H1 (cell line): Measurements from ENCODE around the gene FOXM1. TPM values are rescaled to one million over a fixed set of nuclear protein-coding genes. Genes with fewer than 3 reads are reported as not detected.
A peak's percentile ranks its signal among the peaks of the same experiment; 100 is the strongest.

ENCODE experiments used
- CTCF ChIA-PET: fragments of 300-600 bp; sonication (Branson Sonifier 250); formaldehyde crosslinking; loops from one replicate; lab custom pipeline; 2021; ENCODE audit not compliant: partially characterized antibody; lab: Charles Lee
- POLR2A ChIA-PET: fragments of 300-600 bp; sonication (Branson Sonifier 250); formaldehyde crosslinking; loops from one replicate; lab custom pipeline; 2021; ENCODE audit warnings: inconsistent platforms; ENCODE audit not compliant: partially characterized antibody; lab: Charles Lee
- DNase-seq, 2 experiments: peaks; one replicate each; pipeline versions ENCODE4 v3.0.0 to v3.0.0-alpha.2; 2010 to 2022; ENCODE audit warnings: low spot score in 2 of 2, low read depth in 1 of 2, mixed read lengths in 1 of 2
- FAIRE-seq: peaks from 2 replicates; lab custom pipeline; 2011; peaks lifted over from hg19 to GRCh38; lab: Jason Lieb, UNC
- H2AFZ ChIP-seq: 2 replicates; pipeline ENCODE4 v1.8.1; 2012; ENCODE audit warnings: low read length, inconsistent platforms
- H2AK5ac ChIP-seq: 2 replicates; pipeline ENCODE4 v1.6.1; 2013; ENCODE audit warnings: low read depth, low read length
- H2BK120ac ChIP-seq: replicated peaks from 2 replicates; pipeline ENCODE3; 2013; ENCODE audit warnings: low read depth, low read length, inconsistent platforms
- H2BK12ac ChIP-seq: 2 replicates; pipeline ENCODE4 v1.6.1; 2013; ENCODE audit warnings: low read depth, low read length
- H2BK15ac ChIP-seq: 2 replicates; pipeline ENCODE4 v1.6.1; 2013; ENCODE audit warnings: low read length
- H2BK20ac ChIP-seq: 2 replicates; pipeline ENCODE4 v1.6.1; 2013; ENCODE audit warnings: low read length
- H2BK5ac ChIP-seq: 2 replicates; pipeline ENCODE4 v1.6.1; 2013; ENCODE audit warnings: low read depth, low read length
- H3K14ac ChIP-seq: 2 replicates; pipeline ENCODE4 v1.6.1; 2013; ENCODE audit warnings: inconsistent platforms; ENCODE audit not compliant: insufficient read length
- H3K18ac ChIP-seq: 2 replicates; pipeline ENCODE4 v1.6.1; 2013; ENCODE audit warnings: low read length; ENCODE audit errors: extremely low read depth
- H3K23ac ChIP-seq: 2 replicates; pipeline ENCODE4 v1.6.1; 2013; ENCODE audit warnings: inconsistent platforms; ENCODE audit not compliant: insufficient read length
- H3K23me2 ChIP-seq: 2 replicates; pipeline ENCODE4 v1.6.1; 2013; ENCODE audit warnings: low read depth, low read length
- H3K27ac ChIP-seq: 2 replicates; pipeline ENCODE4 v1.6.1; 2011; ENCODE audit warnings: low read depth, low read length, inconsistent platforms
- H3K27me3 ChIP-seq, 4 experiments: replicated peaks in 1 of 4; 1 replicate in 1 of 4; 2 replicates in 3 of 4; pipeline versions ENCODE4 v1.6.1 to v1.8.1; 2011 to 2013; ENCODE audit warnings: low read length in 3 of 4, mild to moderate bottlenecking in 3 of 4, inconsistent platforms in 2 of 4, mixed read lengths in 2 of 4, moderate library complexity in 1 of 4; ENCODE audit not compliant: control insufficient read depth in 3 of 4, insufficient read depth in 3 of 4; ENCODE audit errors: extremely low read depth in 1 of 4
- H3K36me3 ChIP-seq, 4 experiments: 2 replicates each; pipeline versions ENCODE4 v1.6.1 to v1.8.1; 2011 to 2013; ENCODE audit warnings: mild to moderate bottlenecking in 4 of 4, low read length in 3 of 4, moderate library complexity in 2 of 4, control low read depth in 1 of 4, inconsistent platforms in 1 of 4; ENCODE audit not compliant: insufficient read depth in 4 of 4, control insufficient read depth in 2 of 4
- H3K4ac ChIP-seq: replicated peaks from 2 replicates; pipeline ENCODE3; 2013; ENCODE audit warnings: low read length, low read depth, mixed read lengths, inconsistent platforms; ENCODE audit not compliant: insufficient read length
- H3K4me1 ChIP-seq, 4 experiments: replicated peaks in 1 of 4; 1 replicate in 1 of 4; 2 replicates in 3 of 4; pipeline versions ENCODE4 v1.6.1 to v1.8.1; 2011 to 2013; ENCODE audit warnings: low read length in 3 of 4, inconsistent platforms in 2 of 4, mixed read lengths in 1 of 4; ENCODE audit not compliant: insufficient read depth in 4 of 4, control insufficient read depth in 3 of 4
- H3K4me2 ChIP-seq, 2 experiments: 2 replicates each; pipeline versions ENCODE4 v1.6.1 to v1.8.1; 2011 to 2013; ENCODE audit warnings: low read depth in 2 of 2, low read length in 2 of 2, control low read depth in 1 of 2, inconsistent platforms in 1 of 2, mild to moderate bottlenecking in 1 of 2; ENCODE audit not compliant: insufficient read depth in 1 of 2
- H3K4me3 ChIP-seq, 4 experiments: fragments of 200-600, 300-600 bp in 1 of 4; sonication (generic), shearing (Covaris generic), sonication (Bioruptor Twin) in 1 of 4; 2 replicates each; pipeline versions ENCODE4 v1.5.1 to v1.8.1; 2011 to 2016; ENCODE audit warnings: low read length in 4 of 4, low read depth in 3 of 4, control low read depth in 2 of 4, inconsistent platforms in 2 of 4, mild to moderate bottlenecking in 2 of 4, mixed read lengths in 1 of 4, moderate library complexity in 1 of 4; ENCODE audit not compliant: insufficient read depth in 2 of 4; ENCODE audit errors: extremely low read depth in 1 of 4
- H3K56ac ChIP-seq: replicated peaks from 2 replicates; pipeline ENCODE3; 2013; ENCODE audit warnings: low read depth, mild to moderate bottlenecking, mixed read lengths, low read length, inconsistent platforms; ENCODE audit not compliant: insufficient read length
- H3K79me1 ChIP-seq: 2 replicates; pipeline ENCODE4 v1.6.1; 2013; ENCODE audit warnings: low read depth, low read length, control low read depth
- H3K79me2 ChIP-seq, 2 experiments: 2 replicates each; pipeline versions ENCODE4 v1.6.1 to v1.8.1; 2012 to 2013; ENCODE audit warnings: low read length in 2 of 2, mild to moderate bottlenecking in 2 of 2, inconsistent platforms in 1 of 2; ENCODE audit not compliant: insufficient read depth in 2 of 2, control insufficient read depth in 1 of 2
- H3K9ac ChIP-seq, 4 experiments: replicated peaks in 1 of 4; 1 replicate in 1 of 4; 2 replicates in 3 of 4; pipeline versions ENCODE4 v1.6.1 to v1.8.1; 2011 to 2013; ENCODE audit warnings: low read depth in 3 of 4, low read length in 3 of 4, control low read depth in 2 of 4, mild to moderate bottlenecking in 2 of 4, moderate library complexity in 2 of 4, inconsistent platforms in 1 of 4; ENCODE audit errors: extremely low read depth in 1 of 4
- H3K9me3 ChIP-seq, 2 experiments: 2 replicates each; pipeline versions ENCODE4 v1.6.1 to v1.8.1; 2012 to 2013; ENCODE audit warnings: mild to moderate bottlenecking in 2 of 2, moderate library complexity in 2 of 2, control low read depth in 1 of 2, inconsistent platforms in 1 of 2, low read depth in 1 of 2, low read length in 1 of 2, mixed read lengths in 1 of 2; ENCODE audit not compliant: insufficient read depth in 2 of 2
- H4K20me1 ChIP-seq, 2 experiments: replicated peaks in 1 of 2; 2 replicates each; pipeline versions ENCODE3 to v1.8.1; 2011 to 2013; ENCODE audit warnings: inconsistent platforms in 2 of 2, low read length in 2 of 2, mild to moderate bottlenecking in 1 of 2; ENCODE audit not compliant: insufficient read depth in 2 of 2, control insufficient read depth in 1 of 2
- H4K5ac ChIP-seq: 2 replicates; pipeline ENCODE4 v1.6.1; 2013; ENCODE audit warnings: low read length, low read depth, mixed read lengths, inconsistent platforms; ENCODE audit not compliant: insufficient read length
- H4K8ac ChIP-seq: 2 replicates; pipeline ENCODE4 v1.8.0; 2013; ENCODE audit warnings: mild to moderate bottlenecking, moderate library complexity, low read length, inconsistent platforms; ENCODE audit not compliant: insufficient read depth; ENCODE audit errors: extremely low read depth
- H4K91ac ChIP-seq: replicated peaks from 2 replicates; pipeline ENCODE3; 2013; ENCODE audit warnings: low read length, mixed read lengths, inconsistent platforms; ENCODE audit not compliant: insufficient read length
- FOSL1 ChIP-seq: IDR thresholded peaks from 2 replicates; pipeline ENCODE4 v1.6.1; 2011; ENCODE audit warnings: mild to moderate bottlenecking, low read depth, low read length, moderate library complexity; ENCODE audit not compliant: insufficient read depth
- RXRA ChIP-seq: IDR thresholded peaks from 2 replicates; pipeline ENCODE4 v1.6.1; 2011; ENCODE audit warnings: low read depth, mild to moderate bottlenecking, low read length, moderate library complexity; ENCODE audit not compliant: insufficient read depth
- SP2 ChIP-seq: IDR thresholded peaks from 2 replicates; pipeline ENCODE4 v1.6.1; 2012; ENCODE audit warnings: mild to moderate bottlenecking, low read length, inconsistent platforms
- SUZ12 ChIP-seq: fragments of 200-600 bp; sonication (generic); IDR thresholded peaks from 2 replicates; pipeline ENCODE4 v1.6.1; 2012; ENCODE audit warnings: mild to moderate bottlenecking, inconsistent platforms, low read length, moderate library complexity, mixed read lengths
- WGBS, 2 experiments: shearing (Covaris generic) in 1 of 2; methylation state at CpG; one replicate each; pipeline versions ENCODE4 v1.1.6 to v1.1.7; 2013 to 2015; ENCODE audit warnings: low lambda C conversion rate in 2 of 2, mixed read lengths in 2 of 2, inconsistent platforms in 1 of 2, low coverage in 1 of 2, missing lambda C conversion rate in 1 of 2; ENCODE audit not compliant: insufficient replicate concordance in 2 of 2, insufficient coverage in 1 of 2, insufficient read length in 1 of 2; ENCODE audit errors: extremely low coverage in 1 of 2, missing lambda C conversion rate in 1 of 2; 5-methylcytosine and 5-hydroxymethylcytosine counted together
- polyA plus RNA-seq, 7 experiments: library from polyadenylated mRNA; depleted of rRNA in 3 of 7; stranded (reverse) in 5 of 7; unstranded in 2 of 7; fragments of >200 nt in 5 of 7; fragments of 200-250 nt in 2 of 7; gene quantifications; 1 replicate in 5 of 7; 2 replicates in 1 of 7; 4 replicates in 1 of 7; pipeline versions ENCODE4 v1.2.1 to v1.2.3, GENCODE V29; 2011 to 2013; ENCODE audit warnings: missing spikeins in 2 of 7, mixed read lengths in 2 of 7
- total RNA-seq: library from RNA; stranded (reverse); fragmentation: NEBNext Ultra II Directional; extraction: Animal tissue kit (Norgen Biotek cat#: 25700); gene quantifications from 2 replicates; pipeline ENCODE4 v1.2.1, GENCODE V29; 2021
- TF ChIP-seq, protein P1 (sequence below): IDR thresholded peaks from 2 replicates; pipeline ENCODE4 v1.6.1; 2012; ENCODE audit warnings: low read length, inconsistent platforms

Gene FOXM1
- total and polyA plus RNA-seq, 2 of the 8 experiments (the other 6 are each of a cell fraction or from before 2014, with no cell fraction given): 58.1 to 121 TPM

DNA sequence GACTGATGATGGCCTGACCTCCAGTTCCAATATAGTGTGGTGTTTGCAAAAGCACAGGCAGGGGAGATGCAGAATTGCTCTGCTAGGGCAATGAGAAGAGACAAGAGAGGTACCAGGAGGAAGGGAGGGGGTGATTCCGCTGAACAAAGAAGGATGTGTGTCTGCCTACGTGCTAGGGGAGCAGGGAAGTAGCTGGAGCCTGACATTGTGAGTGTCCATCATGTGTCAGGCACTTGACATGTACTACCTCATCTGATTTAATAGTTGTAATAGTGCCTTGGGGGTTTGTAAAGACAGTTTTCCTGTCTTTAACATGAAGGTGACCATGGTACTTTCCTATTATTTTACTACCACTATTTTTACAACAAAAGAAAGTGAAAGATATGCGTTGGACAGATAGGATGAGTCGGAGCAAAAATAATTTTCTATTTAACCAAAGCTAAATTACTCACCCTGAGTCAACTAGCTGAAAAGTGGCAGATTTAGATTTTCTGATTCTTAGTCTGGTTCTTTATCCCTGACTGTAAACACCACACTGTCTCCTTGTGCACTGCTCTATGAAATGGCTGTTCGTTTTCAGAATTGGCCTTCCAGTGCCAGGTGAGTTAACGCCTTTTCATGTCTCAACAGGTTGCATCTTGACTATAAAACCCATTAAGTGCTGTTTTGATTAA, 48.5 kb upstream of the FOXM1 start:
- H2BK15ac ChIP-seq: no peak overlapping the region
- no peaks in the 10 kb centered on the region for H3K9me3 ChIP-seq
- no peaks in the 10 kb centered on the region for H3K79me2 ChIP-seq
- ChIA-PET POLR2A (interaction anchor here (0.6 to 1.5 kb wide), 3 partner anchors 30 to 301 kb away, joined by 3 read pairs; no protein-coding TSS in a partner anchor), CTCF (interaction anchor here (0.6 to 1.7 kb wide), 9 partner anchors 9 to 1346 kb away, joined by 3 to 7 read pairs (median 3); no protein-coding TSS in a partner anchor)
- H2BK5ac ChIP-seq: 0 out of 2 replicates have a peak overlapping the region, but pooled peaks have one; percentile 66
- H3K79me1 ChIP-seq: no peaks in the 10 kb centered on the region; the same call in 1 of the 2 replicates
- no peak overlapping the region for H3K14ac ChIP-seq
- H3K4me2 ChIP-seq: no peak overlapping the region
- DNase-seq (no peak), FAIRE-seq (no peak)
- 85% methylated on average over 6 of the region's 6 CpGs; no CpG with 5 or more reads in 1 of the 2 experiments for WGBS, 2 experiments
- H3K36me3 ChIP-seq: peaks cover 0 to 4% (median 0%) of the 10 kb centered on the region in 4 experiments; a peak in 3 of 8 replicates
- H4K5ac ChIP-seq: no peak overlapping the region
- H3K4ac ChIP-seq: no peak overlapping the region
- H3K23me2 ChIP-seq: no peaks in the 10 kb centered on the region
- H2AK5ac ChIP-seq: peak overlapping the region; percentile 92; the same call in 1 of the 2 replicates
- no peak overlapping the region for H2BK120ac ChIP-seq
- no peak overlapping the region for H3K56ac ChIP-seq
- H3K9ac ChIP-seq: no peak overlapping the region
- H3K4me1 ChIP-seq: peaks cover 0 to 7% (median 2%) of the 10 kb centered on the region in 4 experiments; a peak in 5 of 7 replicates
- no peak overlapping the region; the same call in 1 of the 2 replicates for H3K18ac ChIP-seq
- TF ChIP-seq SUZ12 (no peak), RXRA (no peak), FOSL1 (no peak), SP2 (no peak)
- TF ChIP-seq, protein P1, sequence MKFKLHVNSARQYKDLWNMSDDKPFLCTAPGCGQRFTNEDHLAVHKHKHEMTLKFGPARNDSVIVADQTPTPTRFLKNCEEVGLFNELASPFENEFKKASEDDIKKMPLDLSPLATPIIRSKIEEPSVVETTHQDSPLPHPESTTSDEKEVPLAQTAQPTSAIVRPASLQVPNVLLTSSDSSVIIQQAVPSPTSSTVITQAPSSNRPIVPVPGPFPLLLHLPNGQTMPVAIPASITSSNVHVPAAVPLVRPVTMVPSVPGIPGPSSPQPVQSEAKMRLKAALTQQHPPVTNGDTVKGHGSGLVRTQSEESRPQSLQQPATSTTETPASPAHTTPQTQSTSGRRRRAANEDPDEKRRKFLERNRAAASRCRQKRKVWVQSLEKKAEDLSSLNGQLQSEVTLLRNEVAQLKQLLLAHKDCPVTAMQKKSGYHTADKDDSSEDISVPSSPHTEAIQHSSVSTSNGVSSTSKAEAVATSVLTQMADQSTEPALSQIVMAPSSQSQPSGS: no peak
- no peak overlapping the region for H4K8ac ChIP-seq
- H3K27me3 ChIP-seq: no peaks in the 10 kb centered on the region
- no peak overlapping the region for H3K23ac ChIP-seq
- no peaks in the 10 kb centered on the region for H4K20me1 ChIP-seq
- no peak overlapping the region for H2AFZ ChIP-seq
- 0 out of 2 replicates have a peak overlapping the region, but pooled peaks have one; percentile 68 for H2BK12ac ChIP-seq
- H4K91ac ChIP-seq: no peak overlapping the region
- H3K4me3 ChIP-seq: no peak overlapping the region
- no peak overlapping the region for H3K27ac ChIP-seq
- H2BK20ac ChIP-seq: no peak overlapping the region
